ENCODE measurements around the gene SLC25A33. TPM values are rescaled to one million over a fixed set of nuclear protein-coding genes. Genes with fewer than 3 reads are reported as not detected.

The SLC25A33 gene
- polyA plus RNA-seq, 1 donor (not counting 4 experiments of a cell fraction or from before 2014, with no cell fraction given) = 4.5 TPM

GRCh38 chr1:9605946-9606455 lies 66.7 kb downstream of the SLC25A33 start:
- peaks cover 17 to 23% of the 10 kb centered on the region in 2 experiments for H3K36me3 ChIP-seq (ENCODE audit: control insufficient read depth in 2 of 2, extremely low read depth in 1 of 2, insufficient read depth in 2 of 2, low read length in 2 of 2)
- dilution Hi-C loops (cut with MboI; ENCODE audit: extremely low pct_ligation_motif_present, low sequenced_read_pairs) = no loop called here
- H3K27me3 ChIP-seq (ENCODE audit: control insufficient read depth, extremely low read depth, insufficient read depth, low read length) = no peaks in the 10 kb centered on the region
- no peak for FAIRE-seq
- TF ChIP-seq EZH2 (IDR thresholded peaks at IDR 0.05; ENCODE audit: low read length) = no peak
- TF ChIP-seq CTCF (optimal IDR thresholded peaks at IDR 0.05 in 1 of 3, IDR thresholded peaks at IDR 0.05 in 1 of 3, conservative IDR thresholded peaks at IDR 0.05 in 1 of 3; ENCODE audit: extremely low read depth in 1 of 3, insufficient read depth in 2 of 3, low read length in 3 of 3) = no peak
- H3K79me2 ChIP-seq (ENCODE audit: control insufficient read depth, insufficient read depth, low read length) = no peaks in the 10 kb centered on the region
- no peaks in the 10 kb centered on the region for H3K9me3 ChIP-seq (ENCODE audit: control insufficient read depth, low read depth, low read length)
- H4K20me1 ChIP-seq (ENCODE audit: control insufficient read depth, extremely low read depth, insufficient read depth, low read length) = no peaks in the 10 kb centered on the region
- H3K27ac ChIP-seq (ENCODE audit: control insufficient read depth, insufficient read depth, low read length) = no peak overlapping the region
- DNase-seq (ENCODE audit: low read depth, low spot score) = no peak
- no peak overlapping the region for H3K9ac ChIP-seq (ENCODE audit: control insufficient read depth, extremely low read depth, insufficient read depth, low read length)
- H3K4me3 ChIP-seq (ENCODE audit: control insufficient read depth in 2 of 3, extremely low read depth in 1 of 3, insufficient read depth in 2 of 3, low read depth in 1 of 3, low read length in 3 of 3) = no peak overlapping the region
- no peaks in the 10 kb centered on the region for H3K4me1 ChIP-seq (ENCODE audit: control insufficient read depth, extremely low read depth, insufficient read depth, low read length)
- no peak overlapping the region for H3K4me2 ChIP-seq (ENCODE audit: control insufficient read depth, extremely low read depth, insufficient read depth, low read depth, low read length)
- H2AFZ ChIP-seq (ENCODE audit: control insufficient read depth, low read length) = no peak overlapping the region
- H3K9me1 ChIP-seq (ENCODE audit: control insufficient read depth, extremely low read depth, insufficient read depth, low read length) = no peaks in the 10 kb centered on the region

GRCh38 chr1:9606458-9606857 lies 67.2 kb downstream of the SLC25A33 start:
- Histone ChIP-seq H3K36me3 (ENCODE audit: control insufficient read depth in 2 of 2, extremely low read depth in 1 of 2, insufficient read depth in 2 of 2, low read length in 2 of 2) (peaks cover 15 to 20% of the 10 kb centered on the region in 2 experiments), H3K9me1 (ENCODE audit: control insufficient read depth, extremely low read depth, insufficient read depth, low read length) (no peaks in the 10 kb centered on the region), H4K20me1 (ENCODE audit: control insufficient read depth, extremely low read depth, insufficient read depth, low read length) (no peaks in the 10 kb centered on the region), H3K4me1 (ENCODE audit: control insufficient read depth, extremely low read depth, insufficient read depth, low read length) (no peaks in the 10 kb centered on the region), H3K79me2 (ENCODE audit: control insufficient read depth, insufficient read depth, low read length) (no peaks in the 10 kb centered on the region), H3K4me3 (ENCODE audit: control insufficient read depth in 2 of 3, extremely low read depth in 1 of 3, insufficient read depth in 2 of 3, low read depth in 1 of 3, low read length in 3 of 3) (no peak overlapping the region), H3K9ac (ENCODE audit: control insufficient read depth, extremely low read depth, insufficient read depth, low read length) (no peak overlapping the region), H3K27me3 (ENCODE audit: control insufficient read depth, extremely low read depth, insufficient read depth, low read length) (no peaks in the 10 kb centered on the region), H2AFZ (ENCODE audit: control insufficient read depth, low read length) (no peak overlapping the region), H3K27ac (ENCODE audit: control insufficient read depth, insufficient read depth, low read length) (no peak overlapping the region), H3K9me3 (ENCODE audit: control insufficient read depth, low read depth, low read length) (no peaks in the 10 kb centered on the region), H3K4me2 (ENCODE audit: control insufficient read depth, extremely low read depth, insufficient read depth, low read depth, low read length) (no peak overlapping the region)
- FAIRE-seq = no peak
- dilution Hi-C loops (cut with MboI; ENCODE audit: extremely low pct_ligation_motif_present, low sequenced_read_pairs) = no loop called here
- no peak for TF ChIP-seq CTCF (optimal IDR thresholded peaks at IDR 0.05 in 1 of 3, IDR thresholded peaks at IDR 0.05 in 1 of 3, conservative IDR thresholded peaks at IDR 0.05 in 1 of 3; ENCODE audit: extremely low read depth in 1 of 3, insufficient read depth in 2 of 3, low read length in 3 of 3)
- no peak for TF ChIP-seq EZH2 (IDR thresholded peaks at IDR 0.05; ENCODE audit: low read length)
- no peak for DNase-seq (ENCODE audit: low read depth, low spot score)
